H9 (cell line): ENCODE measurements around the gene LRIG3. TPM values are rescaled to one million over a fixed set of nuclear protein-coding genes. Genes with fewer than 3 reads are reported as not detected.

ENCODE experiments used
- DNase-seq: peaks from one replicate; pipeline ENCODE4 v3.0.0-alpha.2; 2017
- H2AFZ ChIP-seq: one replicate; pipeline ENCODE4 v1.6.1; 2013; ENCODE audit warnings: mild to moderate bottlenecking, low read length, control low read depth, moderate library complexity
- H2AK5ac ChIP-seq: 2 replicates; pipeline ENCODE4 v1.6.1; 2013; ENCODE audit warnings: low read length, control low read depth, mixed read lengths; ENCODE audit not compliant: insufficient read length
- H2BK120ac ChIP-seq: one replicate; pipeline ENCODE4 v1.6.1; 2013; ENCODE audit warnings: low read depth, mild to moderate bottlenecking, low read length, control low read depth, inconsistent platforms; ENCODE audit not compliant: poor library complexity, severe bottlenecking
- H2BK12ac ChIP-seq: 2 replicates; pipeline ENCODE4 v1.6.1; 2013; ENCODE audit warnings: low read length, control low read depth, mixed read lengths, low read depth; ENCODE audit not compliant: insufficient read length
- H2BK15ac ChIP-seq: 2 replicates; pipeline ENCODE4 v1.6.1; 2013; ENCODE audit warnings: low read depth, low read length, control low read depth
- H2BK20ac ChIP-seq: one replicate; pipeline ENCODE4 v1.6.1; 2013; ENCODE audit warnings: low read depth, mild to moderate bottlenecking, low read length, control low read depth, inconsistent platforms; ENCODE audit not compliant: poor library complexity, severe bottlenecking
- H2BK5ac ChIP-seq: 2 replicates; pipeline ENCODE4 v1.6.1; 2013; ENCODE audit warnings: low read length, control low read depth, mixed read lengths; ENCODE audit not compliant: insufficient read length
- H3K14ac ChIP-seq: 2 replicates; pipeline ENCODE4 v1.6.1; 2013; ENCODE audit warnings: low read length, control low read depth; ENCODE audit not compliant: insufficient read depth
- H3K18ac ChIP-seq: 2 replicates; pipeline ENCODE4 v1.6.1; 2013; ENCODE audit warnings: low read depth, mild to moderate bottlenecking, mixed read lengths, low read length, control low read depth; ENCODE audit not compliant: insufficient read length
- H3K23ac ChIP-seq: 2 replicates; pipeline ENCODE4 v1.6.1; 2013; ENCODE audit warnings: low read length, control low read depth, mixed read lengths, low read depth; ENCODE audit not compliant: insufficient read length
- H3K23me2 ChIP-seq: 2 replicates; pipeline ENCODE4 v1.6.1; 2013; ENCODE audit warnings: low read depth, mild to moderate bottlenecking, mixed read lengths, low read length, control low read depth; ENCODE audit not compliant: insufficient read length, poor library complexity, severe bottlenecking
- H3K27ac ChIP-seq: 2 replicates; pipeline ENCODE4 v1.5.1; 2013; ENCODE audit warnings: low read length, control low read depth, mixed read lengths, low read depth; ENCODE audit not compliant: insufficient read length
- H3K27me3 ChIP-seq: 2 replicates; pipeline ENCODE4 v1.6.1; 2013; ENCODE audit warnings: low read length, control low read depth, inconsistent platforms; ENCODE audit not compliant: insufficient read depth
- H3K4ac ChIP-seq: 2 replicates; pipeline ENCODE4 v1.6.1; 2013; ENCODE audit warnings: low read depth, mild to moderate bottlenecking, control low read depth, inconsistent platforms, low read length, moderate library complexity
- H3K4me1 ChIP-seq: 2 replicates; pipeline ENCODE4 v1.6.1; 2013; ENCODE audit warnings: low read length, control low read depth, inconsistent platforms; ENCODE audit not compliant: insufficient read depth
- H3K4me2 ChIP-seq: 2 replicates; pipeline ENCODE4 v1.6.1; 2013; ENCODE audit warnings: low read length, control low read depth, mixed read lengths; ENCODE audit not compliant: insufficient read length, insufficient read depth
- H3K56ac ChIP-seq: 2 replicates; pipeline ENCODE4 v1.6.1; 2013; ENCODE audit warnings: low read depth, mild to moderate bottlenecking, mixed read lengths, low read length, control low read depth; ENCODE audit not compliant: insufficient read length
- H3K79me1 ChIP-seq: 2 replicates; pipeline ENCODE4 v1.6.1; 2013; ENCODE audit warnings: low read depth, mild to moderate bottlenecking, moderate library complexity, low read length, control low read depth, inconsistent platforms; ENCODE audit not compliant: insufficient read depth, poor library complexity, severe bottlenecking
- H3K79me2 ChIP-seq: 2 replicates; pipeline ENCODE4 v1.6.1; 2013; ENCODE audit warnings: low read length, control low read depth, inconsistent platforms; ENCODE audit not compliant: insufficient read depth
- H3K9ac ChIP-seq: 2 replicates; pipeline ENCODE4 v1.6.1; 2013; ENCODE audit warnings: low read length, control low read depth, mixed read lengths; ENCODE audit not compliant: insufficient read length; ENCODE audit errors: extremely low read depth
- H3K9me3 ChIP-seq: one replicate; pipeline ENCODE4 v1.6.1; 2013; ENCODE audit warnings: low read depth, low read length, inconsistent platforms; ENCODE audit not compliant: control insufficient read depth
- H3T11ph ChIP-seq: one replicate; pipeline ENCODE4 v1.6.1; 2013; ENCODE audit warnings: mild to moderate bottlenecking, low read length, control low read depth, inconsistent platforms
- H4K20me1 ChIP-seq: one replicate; pipeline ENCODE4 v1.6.1; 2013; ENCODE audit not compliant: control insufficient read depth, insufficient read length, insufficient read depth
- H4K5ac ChIP-seq: 2 replicates; pipeline ENCODE4 v1.6.1; 2013; ENCODE audit warnings: low read depth, mild to moderate bottlenecking, mixed read lengths, low read length, control low read depth; ENCODE audit not compliant: insufficient read length
- H4K8ac ChIP-seq: replicated peaks from 2 replicates; pipeline ENCODE4 v1.6.1; 2013; ENCODE audit warnings: low read length, control low read depth, mixed read lengths, low read depth; ENCODE audit not compliant: insufficient read length
- H4K91ac ChIP-seq: 2 replicates; pipeline ENCODE4 v1.6.1; 2013; ENCODE audit warnings: low read depth, mild to moderate bottlenecking, moderate library complexity, mixed read lengths, low read length, control low read depth; ENCODE audit not compliant: insufficient read length
- H3K27ac Mint-ChIP-seq, 3 experiments: 2 replicates in 2 of 3; 3 replicates in 1 of 3; pipeline ENCODE4 v1.8.0; 2020 to 2021; ENCODE audit warnings: mixed read lengths in 3 of 3, mild to moderate bottlenecking in 1 of 3, moderate library complexity in 1 of 3
- H3K27me3 Mint-ChIP-seq: 2 replicates; pipeline ENCODE4 v1.8.0; 2021; ENCODE audit warnings: low read depth, mild to moderate bottlenecking, moderate library complexity, mixed read lengths
- H3K36me3 Mint-ChIP-seq, 3 experiments: 2 replicates in 2 of 3; 3 replicates in 1 of 3; pipeline ENCODE4 v1.8.0; 2020 to 2021; ENCODE audit warnings: low read depth in 3 of 3, mixed read lengths in 3 of 3; ENCODE audit not compliant: insufficient read depth in 1 of 3
- H3K4me1 Mint-ChIP-seq, 2 experiments: 2 replicates each; pipeline ENCODE4 v1.8.0; 2020; ENCODE audit warnings: mixed read lengths in 2 of 2
- H3K4me3 Mint-ChIP-seq, 2 experiments: 2 replicates in 1 of 2; 3 replicates in 1 of 2; pipeline ENCODE4 v1.8.0; 2020 to 2021; ENCODE audit warnings: mild to moderate bottlenecking in 2 of 2, mixed read lengths in 2 of 2, moderate library complexity in 1 of 2
- H3K9me3 Mint-ChIP-seq, 2 experiments: 2 replicates in 1 of 2; 3 replicates in 1 of 2; pipeline ENCODE4 v1.8.0; 2020; ENCODE audit warnings: mild to moderate bottlenecking in 2 of 2, mixed read lengths in 2 of 2, moderate library complexity in 1 of 2
- WGBS: extraction: QIAGEN DNeasy Blood & Tissue Kit; methylation state at CpG from one replicate; pipeline ENCODE4 v1.1.7; 2013; ENCODE audit warnings: missing lambda C conversion rate, low lambda C conversion rate, mixed read lengths; ENCODE audit not compliant: insufficient read length; ENCODE audit errors: extremely low coverage; 5-methylcytosine and 5-hydroxymethylcytosine counted together
- total RNA-seq: library from RNA; stranded (reverse); gene quantifications from 2 replicates; pipeline ENCODE4 v1.2.1, GENCODE V29; 2021
- TF ChIP-seq, protein P1 (sequence below): fragments of 200-600 bp; sonication (generic); conservative IDR thresholded peaks from 3 replicates; pipeline ENCODE4 v1.8.0; 2021; ENCODE audit warnings: antibody characterized with exemption, mild to moderate bottlenecking

LRIG3 gene
- total RNA-seq, 1 experiment from 2014 or later = 10.9 TPM

GRCh38 chr12:58844161-58844560, 76.1 kb downstream of the LRIG3 start:
- H3K14ac ChIP-seq = no peak overlapping the region
- H3K27me3 ChIP-seq = no peaks in the 10 kb centered on the region
- no peak overlapping the region for H4K8ac ChIP-seq
- no peak overlapping the region for H2BK15ac ChIP-seq
- H3K79me1 ChIP-seq = no peaks in the 10 kb centered on the region
- H2AFZ ChIP-seq = no peak overlapping the region
- H3K4me2 ChIP-seq = no peak overlapping the region
- no CpG with 5 or more reads among the region's 4 CpGs for WGBS
- no peaks in the 10 kb centered on the region; the same call in 1 of the 2 replicates for H3K4me1 ChIP-seq
- H4K5ac ChIP-seq = no peak overlapping the region
- H3T11ph ChIP-seq = no peak overlapping the region
- no peaks in the 10 kb centered on the region for H3K23me2 ChIP-seq
- Mint-ChIP-seq H3K4me3 (no peak overlapping the region), H3K9me3 (peaks cover 5 to 6% of the 10 kb centered on the region in 2 experiments; a peak in 3 of 5 replicates), H3K36me3 (peaks cover 3 to 7% (median 5%) of the 10 kb centered on the region in 3 experiments; a peak in 5 of 7 replicates), H3K27me3 (peaks cover 1% of the 10 kb centered on the region; the same call in 1 of the 2 replicates), H3K4me1 (peaks cover 8 to 9% of the 10 kb centered on the region in 2 experiments; a peak in 2 of 4 replicates), H3K27ac (no peak overlapping the region)
- H3K79me2 ChIP-seq = no peaks in the 10 kb centered on the region
- TF ChIP-seq, protein P1, sequence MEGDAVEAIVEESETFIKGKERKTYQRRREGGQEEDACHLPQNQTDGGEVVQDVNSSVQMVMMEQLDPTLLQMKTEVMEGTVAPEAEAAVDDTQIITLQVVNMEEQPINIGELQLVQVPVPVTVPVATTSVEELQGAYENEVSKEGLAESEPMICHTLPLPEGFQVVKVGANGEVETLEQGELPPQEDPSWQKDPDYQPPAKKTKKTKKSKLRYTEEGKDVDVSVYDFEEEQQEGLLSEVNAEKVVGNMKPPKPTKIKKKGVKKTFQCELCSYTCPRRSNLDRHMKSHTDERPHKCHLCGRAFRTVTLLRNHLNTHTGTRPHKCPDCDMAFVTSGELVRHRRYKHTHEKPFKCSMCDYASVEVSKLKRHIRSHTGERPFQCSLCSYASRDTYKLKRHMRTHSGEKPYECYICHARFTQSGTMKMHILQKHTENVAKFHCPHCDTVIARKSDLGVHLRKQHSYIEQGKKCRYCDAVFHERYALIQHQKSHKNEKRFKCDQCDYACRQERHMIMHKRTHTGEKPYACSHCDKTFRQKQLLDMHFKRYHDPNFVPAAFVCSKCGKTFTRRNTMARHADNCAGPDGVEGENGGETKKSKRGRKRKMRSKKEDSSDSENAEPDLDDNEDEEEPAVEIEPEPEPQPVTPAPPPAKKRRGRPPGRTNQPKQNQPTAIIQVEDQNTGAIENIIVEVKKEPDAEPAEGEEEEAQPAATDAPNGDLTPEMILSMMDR = no peak
- H3K9me3 ChIP-seq = no peaks in the 10 kb centered on the region
- H3K23ac ChIP-seq = no peak overlapping the region
- H2BK120ac ChIP-seq = no peak overlapping the region
- H2BK5ac ChIP-seq = no peak overlapping the region
- no peak overlapping the region for H2BK12ac ChIP-seq
- H3K27ac ChIP-seq = no peak overlapping the region
- no peak overlapping the region for H3K18ac ChIP-seq
- no peak overlapping the region for H3K56ac ChIP-seq
- no peak overlapping the region for H3K9ac ChIP-seq
- no peak overlapping the region for H3K4ac ChIP-seq
- no peak overlapping the region for H4K91ac ChIP-seq
- no peak overlapping the region for H2AK5ac ChIP-seq
- H4K20me1 ChIP-seq = no peaks in the 10 kb centered on the region
- H2BK20ac ChIP-seq = no peak overlapping the region
- no peak for DNase-seq
